Neuronal stem cell (in vitro differentiated cells): ENCODE measurements around the gene RAPGEF3.

Source experiments
- DNase-seq: peaks from one replicate; pipeline ENCODE4 v3.0.0-alpha.2; 2013; ENCODE audit warnings: low spot score
- H2AFZ ChIP-seq: one replicate; pipeline ENCODE4 v1.6.1; 2013; ENCODE audit warnings: mild to moderate bottlenecking, low read length, inconsistent platforms
- H2AK5ac ChIP-seq: 2 replicates; pipeline ENCODE4 v1.6.1; 2013; ENCODE audit warnings: low read depth, mild to moderate bottlenecking, inconsistent platforms, low read length, moderate library complexity, mixed read lengths
- H2BK120ac ChIP-seq: 2 replicates; pipeline ENCODE4 v1.6.1; 2013; ENCODE audit warnings: low read depth, mild to moderate bottlenecking, inconsistent platforms, low read length, moderate library complexity, mixed read lengths
- H2BK12ac ChIP-seq: one replicate; pipeline ENCODE4 v1.6.1; 2013; ENCODE audit warnings: low read length, inconsistent platforms
- H2BK15ac ChIP-seq: 2 replicates; pipeline ENCODE4 v1.6.1; 2013; ENCODE audit warnings: mild to moderate bottlenecking, low read length, inconsistent platforms, mixed read lengths
- H2BK5ac ChIP-seq: one replicate; pipeline ENCODE4 v1.6.1; 2013; ENCODE audit warnings: inconsistent platforms, mild to moderate bottlenecking, low read length, moderate library complexity
- H3K14ac ChIP-seq: one replicate; pipeline ENCODE4 v1.6.1; 2013; ENCODE audit warnings: low read length, inconsistent platforms
- H3K18ac ChIP-seq: 2 replicates; pipeline ENCODE4 v1.6.1; 2013; ENCODE audit warnings: low read length, inconsistent platforms
- H3K23ac ChIP-seq: 2 replicates; pipeline ENCODE4 v1.6.1; 2013; ENCODE audit warnings: low read depth, mild to moderate bottlenecking, mixed read lengths, low read length, inconsistent platforms; ENCODE audit not compliant: poor library complexity
- H3K27ac ChIP-seq: replicated peaks from 3 replicates; pipeline ENCODE4 v1.5.1; 2013; ENCODE audit warnings: low read length, inconsistent platforms
- H3K27me3 ChIP-seq, 3 experiments: 2 replicates each; pipeline ENCODE4 v1.6.1; 2013; ENCODE audit warnings: low read length in 3 of 3, mild to moderate bottlenecking in 2 of 3, inconsistent platforms in 1 of 3, low read depth in 1 of 3, mixed read lengths in 1 of 3, moderate library complexity in 1 of 3; ENCODE audit not compliant: control insufficient read depth in 3 of 3, insufficient read depth in 3 of 3
- H3K36me3 ChIP-seq, 2 donors: replicated peaks in 1 of 2; 2 replicates each; pipeline ENCODE4 v1.6.1; 2013; ENCODE audit warnings: low read length in 2 of 2; ENCODE audit not compliant: control insufficient read depth in 2 of 2, insufficient read depth in 2 of 2
- H3K4ac ChIP-seq: 2 replicates; pipeline ENCODE4 v1.6.1; 2013; ENCODE audit warnings: inconsistent platforms, mild to moderate bottlenecking, low read length, moderate library complexity
- H3K4me1 ChIP-seq, 2 donors: 1 replicate in 1 of 2; 2 replicates in 1 of 2; pipeline ENCODE4 v1.6.1; 2013; ENCODE audit warnings: low read length in 2 of 2, low read depth in 1 of 2; ENCODE audit not compliant: control insufficient read depth in 2 of 2, insufficient read depth in 1 of 2
- H3K4me2 ChIP-seq: one replicate; pipeline ENCODE4 v1.6.1; 2013; ENCODE audit warnings: mild to moderate bottlenecking, low read length, inconsistent platforms; ENCODE audit not compliant: insufficient read depth, poor library complexity, severe bottlenecking
- H3K4me3 ChIP-seq, 2 donors: 2 replicates each; pipeline ENCODE4 v1.5.1; 2013; ENCODE audit warnings: low read length in 2 of 2, mild to moderate bottlenecking in 2 of 2, inconsistent platforms in 1 of 2, moderate library complexity in 1 of 2
- H3K79me1 ChIP-seq: one replicate; pipeline ENCODE4 v1.6.1; 2013; ENCODE audit warnings: low read depth, mild to moderate bottlenecking, inconsistent platforms, low read length, moderate library complexity
- H3K9ac ChIP-seq: one replicate; pipeline ENCODE4 v1.6.1; 2013; ENCODE audit warnings: mild to moderate bottlenecking, low read depth, low read length, inconsistent platforms; ENCODE audit not compliant: poor library complexity
- H3K9me3 ChIP-seq, 2 donors: replicated peaks in 1 of 2; 2 replicates each; pipeline versions ENCODE3 to v1.6.1; 2013; ENCODE audit warnings: low read length in 2 of 2, mild to moderate bottlenecking in 2 of 2, inconsistent platforms in 1 of 2, low read depth in 1 of 2, mixed read lengths in 1 of 2, moderate library complexity in 1 of 2; ENCODE audit not compliant: control insufficient read depth in 2 of 2, insufficient read depth in 1 of 2
- H4K8ac ChIP-seq: one replicate; pipeline ENCODE4 v1.6.1; 2013; ENCODE audit warnings: low read depth, mild to moderate bottlenecking, inconsistent platforms, low read length, moderate library complexity
- H4K91ac ChIP-seq: one replicate; pipeline ENCODE4 v1.6.1; 2013; ENCODE audit warnings: low read length, low read depth, mild to moderate bottlenecking, inconsistent platforms; ENCODE audit not compliant: poor library complexity
- WGBS, 2 donors: extraction: QIAGEN DNeasy Blood & Tissue Kit; methylation state at CpG; one replicate each; pipeline ENCODE4 v1.1.7; 2013; ENCODE audit warnings: missing lambda C conversion rate in 2 of 2, mixed read lengths in 1 of 2; ENCODE audit not compliant: insufficient read length in 2 of 2, insufficient replicate concordance in 1 of 2; ENCODE audit errors: extremely low coverage in 2 of 2; 5-methylcytosine and 5-hydroxymethylcytosine counted together

Gene RAPGEF3

DNA sequence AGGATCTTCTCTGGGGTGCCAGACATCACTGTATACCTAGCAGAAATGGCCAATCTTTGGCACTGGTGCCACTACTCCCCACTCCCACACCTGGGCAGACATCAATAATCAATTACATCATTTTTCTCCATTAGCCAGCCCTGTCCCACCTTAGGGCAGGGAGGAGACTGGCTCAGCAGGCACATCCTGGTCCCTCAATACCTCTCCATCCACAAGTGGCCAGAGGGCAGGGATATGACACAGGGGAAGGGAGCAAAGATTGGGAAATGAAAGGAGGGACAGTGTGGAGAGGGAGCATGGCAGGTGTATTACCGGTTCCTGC lies 10.2 kb downstream of the RAPGEF3 start:
- no CpG with 5 or more reads among the region's 1 CpG for WGBS, 2 donors
- Histone ChIP-seq H2AK5ac (peak overlapping the region; percentile 8), H3K4me3 (no peak overlapping the region), H2BK15ac (no peak overlapping the region), H3K4ac (no peak overlapping the region), H3K27me3 (no peaks in the 10 kb centered on the region), H3K23ac (peak overlapping the region; percentile 17), H3K4me2 (no peak overlapping the region), H3K4me1 (peaks cover 0 to 13% of the 10 kb centered on the region in 2 donors), H2BK5ac (no peak overlapping the region), H2BK120ac (no peak overlapping the region), H2AFZ (no peak overlapping the region), H3K79me1 (no peaks in the 10 kb centered on the region), H3K9ac (no peak overlapping the region), H3K36me3 (no peaks in the 10 kb centered on the region), H3K9me3 (no peaks in the 10 kb centered on the region), H2BK12ac (no peak overlapping the region), H4K91ac (no peak overlapping the region), H3K18ac (peak overlapping the region; percentile 11), H3K27ac (no peak overlapping the region), H4K8ac (no peak overlapping the region), H3K14ac (no peak overlapping the region)
- no peak for DNase-seq

DNA sequence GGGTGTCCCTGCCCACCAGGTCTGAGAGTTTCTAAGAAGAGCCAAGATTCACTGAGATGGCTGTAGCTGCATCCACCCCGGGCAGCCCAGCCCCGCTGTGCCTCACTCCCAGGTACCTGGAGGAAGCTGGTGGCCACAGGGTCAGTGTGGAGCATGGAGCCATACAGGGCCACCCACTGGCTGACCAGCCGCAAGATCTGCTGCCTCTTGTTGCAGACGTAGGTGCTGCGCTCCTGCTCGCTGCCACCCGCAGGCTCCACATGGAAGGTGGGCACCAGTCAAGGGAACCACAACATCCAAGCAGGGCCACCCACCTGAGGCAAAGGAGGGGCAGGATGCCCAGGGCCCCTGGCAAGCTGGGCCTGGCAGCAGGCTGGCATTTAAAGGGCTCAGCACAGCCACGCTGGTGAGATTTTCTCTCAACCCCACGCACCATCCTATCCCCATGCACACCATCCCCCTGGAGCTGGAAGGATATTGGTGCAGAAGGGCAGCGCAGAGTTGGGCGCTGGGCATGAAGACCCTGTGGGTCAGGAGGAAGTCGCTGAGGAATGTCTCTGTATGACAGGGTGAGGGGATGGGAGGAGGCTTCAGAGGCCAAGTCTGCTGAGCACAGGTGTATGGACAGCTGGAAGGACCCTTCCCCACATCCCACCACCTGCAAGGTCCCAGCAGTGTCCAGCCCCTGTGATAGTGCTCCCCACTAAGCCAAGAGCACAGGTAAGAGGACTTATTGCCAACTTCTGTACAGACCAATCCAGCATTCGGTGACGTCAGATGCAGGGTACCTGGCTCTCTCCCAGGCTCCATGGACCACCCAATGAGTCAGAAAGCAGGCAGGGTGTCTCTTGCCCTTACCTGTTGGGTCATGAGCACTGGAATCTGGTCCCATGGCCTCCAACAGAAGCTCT lies 10.8 kb downstream of the RAPGEF3 start:
- Histone ChIP-seq H3K4me3 (no peak overlapping the region), H3K79me1 (no peaks in the 10 kb centered on the region), H3K23ac (no peak overlapping the region), H3K36me3 (no peaks in the 10 kb centered on the region), H3K9ac (peak overlapping the region; percentile 73), H3K18ac (no peak overlapping the region), H3K4ac (no peak overlapping the region), H4K91ac (no peak overlapping the region), H3K27me3 (no peaks in the 10 kb centered on the region), H2AFZ (no peak overlapping the region), H3K4me1 (peaks cover 0 to 13% of the 10 kb centered on the region in 2 donors), H2BK5ac (no peak overlapping the region), H3K14ac (peak overlapping the region; percentile 43), H2BK120ac (no peak overlapping the region), H2BK15ac (no peak overlapping the region), H3K9me3 (no peaks in the 10 kb centered on the region), H3K4me2 (no peak overlapping the region), H2BK12ac (no peak overlapping the region), H3K27ac (no peak overlapping the region), H4K8ac (no peak overlapping the region), H2AK5ac (peak overlapping the region; percentile 18)
- no peak for DNase-seq
- WGBS, 2 donors: no CpG with 5 or more reads among the region's 14 CpGs

DNA sequence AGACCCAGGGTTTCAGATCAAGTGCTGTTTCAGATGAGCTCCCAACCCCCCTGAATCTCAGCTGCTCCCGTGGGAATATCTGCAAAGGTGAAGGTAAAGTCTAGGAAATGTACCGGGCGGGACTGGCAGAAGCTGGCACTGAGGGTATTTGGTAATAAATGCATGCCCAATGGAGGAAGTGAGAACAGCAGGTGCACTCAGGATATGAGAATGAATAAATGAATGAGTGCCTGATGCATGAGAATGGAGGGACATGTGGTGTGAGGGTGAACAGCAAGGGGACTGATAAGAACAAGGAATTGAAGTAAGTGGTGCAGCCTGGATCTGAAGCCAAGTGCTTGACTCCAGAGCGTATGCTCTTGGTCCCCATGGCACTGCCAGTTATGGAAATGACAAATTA lies 11.6 kb downstream of the RAPGEF3 start:
- H3K9ac ChIP-seq: no peak overlapping the region
- H3K14ac ChIP-seq: no peak overlapping the region
- H2AFZ ChIP-seq: no peak overlapping the region
- no peak for DNase-seq
- H4K91ac ChIP-seq: no peak overlapping the region
- no peak overlapping the region for H2BK15ac ChIP-seq
- no peak overlapping the region for H3K23ac ChIP-seq
- no peak overlapping the region for H2BK5ac ChIP-seq
- no peak overlapping the region for H3K4ac ChIP-seq
- H2BK120ac ChIP-seq: no peak overlapping the region
- no peaks in the 10 kb centered on the region for H3K36me3 ChIP-seq
- no CpG with 5 or more reads among the region's 4 CpGs for WGBS, 2 donors
- no peak overlapping the region for H3K18ac ChIP-seq
- H3K27me3 ChIP-seq: no peaks in the 10 kb centered on the region
- no peak overlapping the region for H3K4me2 ChIP-seq
- no peak overlapping the region for H4K8ac ChIP-seq
- no peak overlapping the region for H3K4me3 ChIP-seq
- no peaks in the 10 kb centered on the region for H3K9me3 ChIP-seq
- H3K4me1 ChIP-seq: peaks cover 0 to 13% of the 10 kb centered on the region in 2 donors
- no peaks in the 10 kb centered on the region for H3K79me1 ChIP-seq
- no peak overlapping the region for H2BK12ac ChIP-seq
- H2AK5ac ChIP-seq: peak overlapping the region; percentile 18
- no peak overlapping the region for H3K27ac ChIP-seq

DNA sequence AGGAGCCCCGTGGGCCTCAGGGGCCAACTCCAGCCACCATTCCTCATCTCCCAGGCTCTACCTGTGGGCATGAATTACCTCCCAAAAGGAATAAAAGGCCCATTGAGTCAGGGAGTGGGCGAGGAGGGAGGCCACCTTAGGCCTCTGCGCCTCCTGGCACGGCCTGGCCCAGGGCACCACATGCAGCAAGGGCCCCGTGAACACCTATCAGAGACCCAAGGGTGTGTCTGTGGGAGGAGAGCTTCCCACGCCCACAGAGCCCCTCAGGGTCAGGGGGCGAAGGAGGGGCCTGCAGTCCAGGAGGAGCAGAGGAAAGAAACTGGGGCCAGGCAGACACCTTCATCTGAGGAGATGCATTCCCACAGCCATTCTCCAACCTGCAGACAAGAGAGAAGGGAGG lies 12.2 kb downstream of the RAPGEF3 start:
- peak overlapping the region; percentile 5 for H2BK15ac ChIP-seq
- no CpG with 5 or more reads among the region's 7 CpGs for WGBS, 2 donors
- H2BK12ac ChIP-seq: no peak overlapping the region
- no peak overlapping the region for H3K23ac ChIP-seq
- H3K9ac ChIP-seq: no peak overlapping the region
- peak overlapping the region; percentile 8 for H3K18ac ChIP-seq
- no peak overlapping the region for H3K4me3 ChIP-seq
- no peak overlapping the region for H2BK120ac ChIP-seq
- DNase-seq: no peak
- no peak overlapping the region for H2AFZ ChIP-seq
- H4K8ac ChIP-seq: no peak overlapping the region
- no peak overlapping the region for H3K4ac ChIP-seq
- no peak overlapping the region for H3K27ac ChIP-seq
- no peaks in the 10 kb centered on the region for H3K9me3 ChIP-seq
- H3K14ac ChIP-seq: peak overlapping the region; percentile 58
- no peaks in the 10 kb centered on the region for H3K27me3 ChIP-seq
- no peak overlapping the region for H2BK5ac ChIP-seq
- no peaks in the 10 kb centered on the region for H3K36me3 ChIP-seq
- H3K79me1 ChIP-seq: no peaks in the 10 kb centered on the region
- H4K91ac ChIP-seq: no peak overlapping the region
- no peak overlapping the region for H3K4me2 ChIP-seq
- H2AK5ac ChIP-seq: peak overlapping the region; percentile 34
- peaks cover 0 to 13% of the 10 kb centered on the region in 2 donors for H3K4me1 ChIP-seq
